Progenitor cell of endocrine pancreas (in vitro differentiated cells): ENCODE results near the gene OR10H2. TPM values are rescaled to one million over a fixed set of nuclear protein-coding genes. Genes with fewer than 3 reads are reported as not detected.
"Not testable (repeated sequence)": the region's sequence is repeated elsewhere in the genome, so short reads cannot be mapped to it uniquely, and the experiment has no call there.

ENCODE experiments used
- DNase-seq: peaks from one replicate; pipeline ENCODE4 v3.0.0; 2021; ENCODE audit warnings: low spot score; ENCODE audit not compliant: unreplicated experiment
- H3K27ac Mint-ChIP-seq: 2 replicates; pipeline ENCODE4 v1.8.0; 2021; ENCODE audit warnings: mild to moderate bottlenecking, moderate library complexity, mixed read lengths
- H3K27me3 Mint-ChIP-seq: 2 replicates; pipeline ENCODE4 v1.8.0; 2021; ENCODE audit warnings: mixed read lengths
- H3K36me3 Mint-ChIP-seq: 2 replicates; pipeline ENCODE4 v1.8.0; 2022; ENCODE audit warnings: mixed read lengths; ENCODE audit not compliant: insufficient read depth
- H3K4me1 Mint-ChIP-seq: 2 replicates; pipeline ENCODE4 v1.8.0; 2021; ENCODE audit warnings: low read depth, mixed read lengths
- H3K4me3 Mint-ChIP-seq: 2 replicates; pipeline ENCODE4 v1.8.0; 2021; ENCODE audit warnings: low read depth, mild to moderate bottlenecking, moderate library complexity, mixed read lengths
- H3K9me3 Mint-ChIP-seq: 2 replicates; pipeline ENCODE4 v1.8.0; 2021; ENCODE audit warnings: low read depth, mixed read lengths
- total RNA-seq: library from RNA; stranded (reverse); gene quantifications from 2 replicates; pipeline ENCODE4 v1.2.1, GENCODE V29; 2021
- TF ChIP-seq, protein P1 (sequence below): fragments of 200-600 bp; sonication (generic); IDR thresholded peaks from one replicate; pipeline ENCODE4 v1.5.0; 2021; ENCODE audit warnings: antibody characterized with exemption, mild to moderate bottlenecking; ENCODE audit not compliant: unreplicated experiment

Gene OR10H2
- total RNA-seq, 1 donor from 2014 or later: not detected

DNA sequence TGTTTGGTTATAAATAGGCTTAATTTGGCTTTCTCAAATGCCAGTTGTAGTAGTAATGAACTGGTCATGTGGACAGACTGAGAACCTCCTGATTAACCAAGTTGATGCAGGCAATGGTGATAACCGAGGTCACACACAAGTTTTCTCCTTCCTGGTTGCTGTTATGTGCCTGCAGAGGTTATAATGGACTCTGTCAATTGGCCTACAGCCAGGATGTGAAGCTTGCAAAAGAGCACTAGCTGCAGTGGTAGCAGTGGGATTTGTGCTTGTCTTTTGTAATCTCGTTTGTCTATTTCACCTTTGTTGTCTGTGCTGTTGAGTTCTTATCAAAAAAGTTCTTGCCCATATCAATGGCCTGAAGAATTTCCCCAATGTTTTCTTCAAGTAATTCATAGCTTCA is 30.6 kb downstream of the OR10H2 start:
- peaks cover 5% of the 10 kb centered on the region for H3K36me3 Mint-ChIP-seq
- no peak overlapping the region for H3K27ac Mint-ChIP-seq
- peaks cover 71% of the 10 kb centered on the region for H3K9me3 Mint-ChIP-seq
- DNase-seq: no peak
- no peaks in the 10 kb centered on the region for H3K27me3 Mint-ChIP-seq
- no peak overlapping the region for H3K4me3 Mint-ChIP-seq
- H3K4me1 Mint-ChIP-seq: no peaks in the 10 kb centered on the region
- TF ChIP-seq, protein P1, sequence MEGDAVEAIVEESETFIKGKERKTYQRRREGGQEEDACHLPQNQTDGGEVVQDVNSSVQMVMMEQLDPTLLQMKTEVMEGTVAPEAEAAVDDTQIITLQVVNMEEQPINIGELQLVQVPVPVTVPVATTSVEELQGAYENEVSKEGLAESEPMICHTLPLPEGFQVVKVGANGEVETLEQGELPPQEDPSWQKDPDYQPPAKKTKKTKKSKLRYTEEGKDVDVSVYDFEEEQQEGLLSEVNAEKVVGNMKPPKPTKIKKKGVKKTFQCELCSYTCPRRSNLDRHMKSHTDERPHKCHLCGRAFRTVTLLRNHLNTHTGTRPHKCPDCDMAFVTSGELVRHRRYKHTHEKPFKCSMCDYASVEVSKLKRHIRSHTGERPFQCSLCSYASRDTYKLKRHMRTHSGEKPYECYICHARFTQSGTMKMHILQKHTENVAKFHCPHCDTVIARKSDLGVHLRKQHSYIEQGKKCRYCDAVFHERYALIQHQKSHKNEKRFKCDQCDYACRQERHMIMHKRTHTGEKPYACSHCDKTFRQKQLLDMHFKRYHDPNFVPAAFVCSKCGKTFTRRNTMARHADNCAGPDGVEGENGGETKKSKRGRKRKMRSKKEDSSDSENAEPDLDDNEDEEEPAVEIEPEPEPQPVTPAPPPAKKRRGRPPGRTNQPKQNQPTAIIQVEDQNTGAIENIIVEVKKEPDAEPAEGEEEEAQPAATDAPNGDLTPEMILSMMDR: no peak

DNA sequence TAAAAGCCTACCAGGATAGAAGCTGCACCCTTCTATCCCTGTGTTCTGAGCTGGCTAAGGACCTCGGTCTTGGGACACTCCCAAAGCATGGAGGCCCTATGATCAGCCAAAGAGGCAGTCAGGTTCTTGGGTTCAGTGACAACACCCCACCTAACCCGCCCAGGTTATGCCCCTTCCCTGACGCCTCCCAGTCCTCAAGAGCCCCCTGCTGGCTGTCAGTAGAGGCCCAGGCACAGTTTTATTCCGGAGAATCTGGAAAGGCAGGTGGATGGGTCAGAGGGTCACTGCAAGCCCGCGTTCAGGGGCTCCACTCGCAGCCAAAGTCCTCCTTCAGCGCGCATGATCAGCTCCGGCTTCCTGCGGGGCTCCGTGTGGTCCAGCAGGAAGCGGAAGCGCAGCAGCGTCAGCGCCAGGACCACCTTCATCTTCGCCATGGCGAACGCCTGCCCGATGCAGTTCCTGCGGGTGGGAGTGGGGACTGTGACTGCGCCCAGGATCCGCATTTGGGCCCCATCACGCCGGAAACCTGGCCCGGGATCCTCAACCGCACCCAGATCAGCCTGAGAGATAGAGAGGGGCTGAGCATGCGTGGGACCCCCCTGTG is 32.2 kb downstream of the OR10H2 start:
- peaks cover 3% of the 10 kb centered on the region for H3K36me3 Mint-ChIP-seq
- TF ChIP-seq, protein P1: no peak
- peaks cover 63% of the 10 kb centered on the region for H3K9me3 Mint-ChIP-seq
- H3K4me3 Mint-ChIP-seq: no peak overlapping the region
- no peaks in the 10 kb centered on the region for H3K27me3 Mint-ChIP-seq
- no peaks in the 10 kb centered on the region for H3K4me1 Mint-ChIP-seq
- no peak overlapping the region for H3K27ac Mint-ChIP-seq
- DNase-seq: no peak

DNA sequence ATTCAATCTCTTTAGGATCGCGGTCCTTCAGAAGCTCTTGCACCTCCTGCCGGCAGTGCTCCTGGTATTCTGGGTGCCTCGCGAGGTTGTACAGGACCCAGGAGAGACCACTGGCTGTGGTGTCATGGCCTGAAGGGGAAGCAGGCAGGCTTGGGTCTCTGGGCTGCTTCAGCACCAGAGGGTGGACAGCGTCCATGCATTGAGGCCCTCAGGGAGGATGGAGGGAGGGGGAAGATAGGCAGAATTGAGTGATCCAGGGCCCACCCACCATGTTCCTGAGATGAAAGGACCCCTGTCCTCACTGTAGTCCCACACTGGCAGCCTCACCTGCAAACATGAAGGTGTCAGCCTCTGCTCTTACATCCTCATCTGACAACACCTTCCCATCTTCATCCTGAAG is 41.8 kb downstream of the OR10H2 start:
- H3K27ac Mint-ChIP-seq: no peak overlapping the region
- H3K4me3 Mint-ChIP-seq: no peak overlapping the region
- TF ChIP-seq, protein P1: no peak
- H3K36me3 Mint-ChIP-seq: peaks cover 2% of the 10 kb centered on the region
- no peak for DNase-seq
- H3K27me3 Mint-ChIP-seq: no peaks in the 10 kb centered on the region
- H3K9me3 Mint-ChIP-seq: peaks cover 70% of the 10 kb centered on the region
- H3K4me1 Mint-ChIP-seq: no peaks in the 10 kb centered on the region

DNA sequence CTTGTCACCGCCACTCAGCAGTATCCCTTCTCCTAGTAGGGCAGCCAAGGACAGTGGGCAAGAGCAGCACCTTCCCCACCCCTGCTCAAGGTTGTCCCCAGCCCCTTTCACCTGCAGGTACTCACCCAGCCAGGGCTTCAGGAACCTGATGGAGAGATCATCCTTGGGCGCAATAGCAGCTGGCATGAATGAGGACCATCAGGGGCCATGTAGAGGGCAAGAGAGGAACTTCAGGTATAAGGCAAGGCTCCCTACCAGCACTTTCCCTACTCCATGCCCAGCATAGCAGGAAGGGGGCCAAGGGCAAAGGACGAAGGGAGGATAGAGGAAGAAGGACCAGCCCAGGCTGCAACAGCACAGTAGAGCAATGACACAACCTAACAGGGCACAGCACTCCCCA is 46.3 kb downstream of the OR10H2 start:
- peaks cover 66% of the 10 kb centered on the region for H3K9me3 Mint-ChIP-seq
- H3K27ac Mint-ChIP-seq, H3K36me3 Mint-ChIP-seq, DNase-seq, H3K4me1 Mint-ChIP-seq, H3K4me3 Mint-ChIP-seq, H3K27me3 Mint-ChIP-seq: not testable (repeated sequence)

DNA sequence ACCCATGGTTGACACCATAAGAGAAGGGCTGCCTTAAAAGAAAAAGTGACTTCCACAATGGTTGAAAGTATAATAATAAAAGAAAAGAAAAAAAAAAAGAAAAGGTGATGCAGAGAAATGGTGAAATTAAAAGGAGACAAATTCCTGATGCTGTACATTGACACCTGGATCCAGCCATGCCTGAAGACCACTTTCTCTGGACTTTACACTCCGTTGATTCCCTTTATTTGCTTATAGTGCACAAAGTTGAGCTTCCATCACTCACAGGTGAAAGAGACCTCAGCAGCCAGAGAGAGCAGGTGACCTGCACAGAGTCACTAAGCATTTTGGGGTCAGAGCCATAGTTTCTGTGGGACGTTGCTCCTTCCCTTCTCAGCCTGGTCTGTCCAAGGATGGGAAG is 47.4 kb downstream of the OR10H2 start:
- peaks cover 5% of the 10 kb centered on the region for H3K36me3 Mint-ChIP-seq
- H3K4me1 Mint-ChIP-seq: no peaks in the 10 kb centered on the region
- peaks cover 60% of the 10 kb centered on the region for H3K9me3 Mint-ChIP-seq
- H3K27me3 Mint-ChIP-seq: no peaks in the 10 kb centered on the region
- H3K4me3 Mint-ChIP-seq: no peak overlapping the region
- DNase-seq: no peak
- TF ChIP-seq, protein P1: no peak
- H3K27ac Mint-ChIP-seq: no peak overlapping the region

DNA sequence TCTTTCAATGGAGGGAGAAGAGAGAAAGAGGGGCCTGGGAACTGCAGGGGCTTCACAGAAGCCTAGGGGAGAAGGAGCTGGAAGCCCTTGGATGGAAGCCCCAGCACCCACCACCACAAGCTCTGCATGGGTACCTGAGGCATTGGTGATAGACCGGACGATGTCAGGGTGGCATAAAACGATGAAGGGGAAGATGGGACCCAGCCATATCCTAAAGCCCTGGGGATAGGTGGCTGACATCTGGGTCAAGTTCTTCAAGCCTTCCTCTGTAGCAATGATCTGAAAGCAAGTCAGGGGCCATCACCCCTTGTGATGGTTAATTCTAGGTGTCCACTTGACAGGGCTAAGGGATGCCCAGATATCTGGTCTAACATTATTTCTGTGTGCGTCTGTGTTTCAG is 48.4 kb downstream of the OR10H2 start:
- Mint-ChIP-seq H3K36me3 (peaks cover 5% of the 10 kb centered on the region), H3K27ac (no peak overlapping the region), H3K27me3 (no peaks in the 10 kb centered on the region), H3K9me3 (peaks cover 56% of the 10 kb centered on the region), H3K4me1 (no peaks in the 10 kb centered on the region), H3K4me3 (no peak overlapping the region)
- DNase-seq: no peak
- TF ChIP-seq, protein P1: no peak
